Heart left ventricle (tissue), 13 donors: ENCODE measurements around the gene DHRS1.

Experiments
- CTCF ChIP-seq, 12 donors: fragments of 200-600 bp; sonication (generic) in 4 of 12; IDR thresholded peaks; one replicate each; pipeline versions ENCODE4 v1.5.0 to v1.8.0; 2018 to 2022; ENCODE audit warnings: antibody characterized with exemption in 12 of 12, mild to moderate bottlenecking in 5 of 12
- POLR2A ChIP-seq, 2 donors: fragments of 450-650 bp; IDR thresholded peaks; one replicate each; pipeline ENCODE4 v1.6.1; 2017; ENCODE audit warnings: antibody characterized with exemption in 2 of 2, mild to moderate bottlenecking in 2 of 2, moderate library complexity in 2 of 2
- donor health status: ischemic (EF 13 %, LVEDD 7.1; RV severe dilation, severe dysfunction).
- donor health status: DM: no; HTN: yes; CAD: no.
- donor health status: DM: no; HTN: no; CAD: no.
- donor health status: ischemic (EF 25% LVEDD 6.9; RV normal size, moderate dysfunction).
- donor health status: ischemic (EF 25% LVEDD 5.7; RV mildly dilated, moderate dysfunction).
- donor health status: ischemic (EF 35%, LVEDD 5.7; RV mildly dilated, moderate dysfunction).
- donor health status: nonischemic (EF 11% LVEDD 7.7; RV severe dilation, severe dysfunction).
- donor health status: DM: yes; HTN: yes; CAD: no.
- donor health status: PGD.
- donor health status: ischemic (EF 29% LVEDD 5.4; RV normal size, mild dysfunction).
- donor health status: nonischemic (EF 23%, LVEDD 6.1; RV moderate dilation, normal function).

- TF ChIP-seq CTCF (IDR thresholded peaks at IDR 0.05) (no peak), POLR2A (IDR thresholded peaks at IDR 0.05) (no peak)
Observed at GRCh38 chr14:24321212-24321975, 21.8 kb upstream of the DHRS1 start.
